Globus pallidus (tissue), 1 donor: ENCODE data around the gene INF2.
"Not testable (repeated sequence)": the region's sequence is repeated elsewhere in the genome, so short reads cannot be mapped to it uniquely, and the experiment has no call there.

Experiments
- DNase-seq: peaks from one replicate; pipeline ENCODE4 v3.0.0-alpha.2; 2015; ENCODE audit warnings: low spot score

INF2 gene

DNA sequence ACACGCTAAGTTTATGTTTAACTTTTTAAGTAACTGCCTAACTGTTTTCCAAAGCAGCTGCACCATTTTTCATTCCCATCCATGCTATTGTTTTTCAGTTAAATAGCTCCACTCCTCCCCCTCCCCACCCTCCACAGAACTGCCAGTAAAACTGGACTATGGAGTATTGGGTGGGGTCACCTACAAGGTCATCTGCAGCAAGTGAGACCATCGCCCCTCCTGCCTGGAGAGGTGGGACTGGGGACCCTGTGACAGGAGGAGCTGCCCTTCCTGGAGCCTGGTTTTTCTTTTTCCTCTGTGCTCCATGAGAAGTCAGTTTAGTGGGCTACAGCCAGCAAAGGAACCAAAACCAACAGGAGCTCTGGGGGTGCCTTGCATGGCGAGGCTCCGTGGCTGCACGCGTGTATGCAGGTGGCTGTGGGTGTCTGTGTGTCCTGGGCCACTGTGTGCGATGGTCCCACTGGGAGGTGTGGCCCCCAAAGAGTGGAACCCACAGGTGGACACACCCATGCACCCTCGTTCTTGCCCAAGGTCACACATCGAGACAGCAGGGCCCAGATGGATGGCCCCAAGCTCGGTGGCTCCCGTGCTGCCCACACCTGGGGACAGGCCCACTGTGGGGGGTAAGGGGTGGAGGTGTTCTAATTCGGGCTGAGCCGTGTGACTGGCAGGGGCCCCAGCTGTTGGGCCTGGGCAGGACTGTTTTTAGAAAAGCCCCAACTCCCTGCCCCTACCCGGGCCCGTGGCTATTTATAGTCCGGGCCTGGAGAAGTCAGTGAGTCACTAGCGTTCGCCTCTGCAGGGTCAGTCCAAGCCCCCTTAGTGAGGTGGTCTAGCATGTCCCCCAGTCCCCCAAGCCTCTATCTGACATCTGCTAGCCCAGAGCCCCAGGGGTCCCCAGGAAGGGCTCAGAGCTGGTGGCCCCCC is 32.4 kb downstream of the INF2 start:
- DNase-seq = no peak

DNA sequence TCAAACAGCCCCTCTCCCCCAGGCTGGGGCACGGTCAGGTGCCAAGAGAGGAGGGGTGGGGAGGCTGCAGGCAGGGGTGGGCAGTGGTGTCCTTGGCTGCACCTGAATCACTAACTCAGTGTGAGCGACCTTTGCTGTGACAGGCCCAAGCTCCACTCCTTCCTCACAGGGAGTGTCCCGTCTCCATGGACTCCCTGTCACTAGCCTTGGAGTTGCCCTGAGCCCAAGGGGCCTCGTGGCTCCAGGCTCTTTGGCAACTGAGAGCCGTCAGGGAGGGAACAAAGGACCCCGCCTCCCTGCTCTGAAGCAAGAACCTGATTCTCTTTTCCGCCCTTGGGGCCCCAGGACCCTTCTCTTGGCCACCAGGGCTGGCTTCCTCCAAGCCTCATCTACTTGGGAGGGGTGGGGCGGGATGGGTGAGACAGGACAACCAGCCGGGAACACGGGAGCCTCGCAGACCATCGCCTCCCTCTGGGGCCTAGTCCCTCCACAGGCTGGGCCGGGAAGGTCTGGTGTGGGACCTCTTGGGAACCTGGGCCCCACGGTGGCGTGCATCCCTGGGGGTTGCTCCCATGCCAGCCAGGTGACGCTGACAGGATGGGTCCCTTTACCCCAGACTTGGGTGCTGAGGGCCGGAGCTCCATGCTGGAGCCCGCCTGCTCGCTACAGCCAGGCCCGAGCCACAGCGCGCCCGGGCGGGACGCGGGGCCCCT is 33.7 kb downstream of the INF2 start:
- DNase-seq = no peak

DNA sequence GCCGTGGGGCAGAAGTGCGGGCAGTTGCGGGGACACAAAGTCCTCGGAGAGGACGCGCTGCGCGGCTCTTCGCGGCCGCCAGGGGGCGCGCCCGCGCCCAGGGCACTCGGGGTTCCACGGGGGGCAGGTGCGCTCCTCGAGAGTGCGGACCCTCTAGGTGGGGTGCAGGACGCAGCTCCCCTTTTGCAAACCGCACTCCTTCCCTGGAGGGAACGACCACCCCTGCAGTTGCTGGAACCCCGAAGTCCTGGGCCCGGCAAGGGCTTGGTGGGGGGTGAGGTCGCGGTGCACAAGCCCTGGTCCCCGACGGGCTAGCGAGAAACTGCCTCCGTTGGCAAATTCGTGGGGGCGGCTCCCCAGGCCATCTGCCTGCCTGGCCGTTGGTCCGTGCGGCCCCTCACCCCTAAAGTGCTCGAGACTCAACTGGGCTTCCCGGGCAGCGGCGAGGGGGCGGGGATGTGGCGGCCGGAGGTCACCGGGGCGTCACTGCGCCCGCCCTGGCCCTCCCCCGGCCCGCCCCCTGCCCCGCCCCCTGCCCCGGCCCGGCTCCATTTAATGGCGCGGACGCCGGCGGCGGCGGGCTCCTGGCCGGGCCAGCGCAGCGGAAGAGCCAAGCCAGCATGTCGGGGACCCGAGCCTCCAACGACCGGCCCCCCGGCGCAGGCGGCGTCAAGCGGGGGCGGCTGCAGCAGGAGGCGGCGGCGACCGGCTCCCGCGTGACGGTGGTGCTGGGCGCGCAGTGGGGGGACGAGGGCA is 34.4 kb downstream of the INF2 start, which contains the start of gene ADSS1:
ADSS1 (plus strand) TSS at position 579 of the 756 bp plus-strand sequence; CDS start at position 621, 42 bp downstream.
- DNase-seq = peak; percentile 78

DNA sequence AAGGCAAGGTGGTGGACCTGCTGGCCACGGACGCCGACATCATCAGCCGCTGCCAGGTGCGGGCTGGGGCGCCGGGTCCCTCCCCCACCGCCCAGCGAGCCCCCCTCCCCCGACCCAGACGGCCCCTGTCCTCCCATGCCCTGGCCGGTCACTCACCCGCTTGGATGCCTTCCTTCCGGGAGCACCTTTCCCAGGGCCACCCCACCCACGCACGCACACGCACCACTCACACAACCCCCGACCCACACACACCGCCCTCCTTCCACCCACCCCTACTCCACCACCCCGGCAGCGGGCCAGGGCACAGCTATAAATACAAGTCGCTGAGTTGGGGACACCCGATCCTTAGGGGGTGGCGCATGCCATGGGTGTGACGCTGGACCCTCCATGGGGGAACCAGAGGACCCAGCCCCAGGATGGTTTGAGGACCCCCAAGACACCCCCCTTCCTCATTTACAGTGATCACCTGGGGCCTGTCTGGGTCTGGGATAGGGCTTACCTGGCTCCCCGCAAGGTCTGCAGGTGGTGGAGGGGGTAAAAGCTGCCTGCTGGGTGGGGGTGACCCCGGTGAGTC is 35.1 kb downstream of the INF2 start:
- no peak for DNase-seq

DNA sequence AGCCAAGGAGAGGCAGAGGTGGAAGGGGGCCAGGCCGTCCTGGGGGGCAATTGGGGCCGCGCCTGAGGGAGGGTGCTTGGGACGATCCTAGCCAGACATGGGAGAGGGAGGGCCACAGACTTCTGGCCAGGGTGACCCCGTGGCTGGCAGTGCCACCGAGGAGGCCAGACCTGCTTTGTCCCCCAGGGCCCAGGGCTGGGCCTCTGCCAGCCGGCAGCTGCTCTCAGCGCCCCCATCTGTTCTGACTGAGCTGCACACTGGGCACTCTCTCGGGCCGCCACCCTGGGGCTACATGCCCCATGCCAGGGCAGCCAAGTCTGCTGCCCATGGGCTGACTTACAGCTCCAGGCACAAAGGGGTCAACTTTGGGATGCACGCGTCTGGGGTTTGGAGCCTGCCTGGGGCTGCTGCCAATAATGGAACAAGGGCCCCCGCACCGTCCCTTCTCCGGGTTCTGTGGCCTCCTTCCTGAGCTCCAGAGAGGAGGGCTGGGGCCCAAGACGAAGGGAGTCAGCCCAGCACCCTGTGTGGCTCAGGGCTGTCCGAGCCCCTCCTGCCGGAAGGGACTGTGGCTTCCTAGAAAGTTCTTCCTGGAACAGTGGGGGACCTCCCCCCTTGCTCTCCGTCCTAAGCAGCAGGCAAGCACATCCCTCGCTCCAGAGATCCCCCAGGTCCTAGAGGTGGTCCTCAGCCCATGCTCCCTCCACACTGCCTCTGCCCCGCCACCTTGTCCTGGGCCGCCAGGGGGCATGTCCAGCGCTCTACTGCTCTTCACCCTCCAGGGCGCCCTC is 35.8 kb downstream of the INF2 start:
- DNase-seq = peak; percentile 68

DNA sequence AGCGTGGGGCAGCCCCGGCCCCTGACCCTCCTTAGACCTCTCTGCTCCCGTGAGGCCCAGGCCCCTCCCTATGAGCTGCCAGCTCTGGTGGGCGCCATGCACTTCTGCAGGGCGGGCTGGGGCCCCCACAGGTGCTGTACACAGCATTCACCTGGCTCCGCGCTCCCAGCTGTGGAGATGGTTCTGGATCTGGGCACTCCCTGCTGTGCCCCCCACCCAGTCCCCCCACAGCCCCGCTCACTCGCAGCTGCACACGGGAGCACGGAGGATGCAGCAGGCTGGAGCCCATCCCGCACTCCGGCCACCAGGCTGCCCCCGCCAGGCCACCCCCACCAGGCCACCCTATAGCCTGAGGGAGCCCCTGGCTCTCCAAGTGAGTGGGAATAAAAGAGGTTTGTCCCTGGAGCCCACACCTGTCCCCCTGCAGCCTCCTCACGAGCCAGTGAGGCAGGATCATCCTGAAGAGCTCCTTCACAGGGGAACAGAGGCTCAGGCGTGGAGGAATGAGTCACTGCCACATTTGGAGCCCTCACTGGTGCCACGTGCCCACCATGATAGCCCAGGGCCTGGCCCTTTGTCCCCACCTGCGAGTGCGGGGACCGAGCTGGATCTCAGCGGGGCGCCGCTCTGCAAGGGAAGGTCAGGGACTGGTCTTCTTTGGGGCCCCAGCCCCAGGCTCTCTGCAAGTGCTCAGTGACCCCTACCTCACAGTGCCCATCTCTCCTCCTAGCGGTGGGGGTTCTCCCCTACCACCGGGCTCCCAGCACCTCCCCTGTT is 36.5 kb downstream of the INF2 start:
- no peak for DNase-seq

DNA sequence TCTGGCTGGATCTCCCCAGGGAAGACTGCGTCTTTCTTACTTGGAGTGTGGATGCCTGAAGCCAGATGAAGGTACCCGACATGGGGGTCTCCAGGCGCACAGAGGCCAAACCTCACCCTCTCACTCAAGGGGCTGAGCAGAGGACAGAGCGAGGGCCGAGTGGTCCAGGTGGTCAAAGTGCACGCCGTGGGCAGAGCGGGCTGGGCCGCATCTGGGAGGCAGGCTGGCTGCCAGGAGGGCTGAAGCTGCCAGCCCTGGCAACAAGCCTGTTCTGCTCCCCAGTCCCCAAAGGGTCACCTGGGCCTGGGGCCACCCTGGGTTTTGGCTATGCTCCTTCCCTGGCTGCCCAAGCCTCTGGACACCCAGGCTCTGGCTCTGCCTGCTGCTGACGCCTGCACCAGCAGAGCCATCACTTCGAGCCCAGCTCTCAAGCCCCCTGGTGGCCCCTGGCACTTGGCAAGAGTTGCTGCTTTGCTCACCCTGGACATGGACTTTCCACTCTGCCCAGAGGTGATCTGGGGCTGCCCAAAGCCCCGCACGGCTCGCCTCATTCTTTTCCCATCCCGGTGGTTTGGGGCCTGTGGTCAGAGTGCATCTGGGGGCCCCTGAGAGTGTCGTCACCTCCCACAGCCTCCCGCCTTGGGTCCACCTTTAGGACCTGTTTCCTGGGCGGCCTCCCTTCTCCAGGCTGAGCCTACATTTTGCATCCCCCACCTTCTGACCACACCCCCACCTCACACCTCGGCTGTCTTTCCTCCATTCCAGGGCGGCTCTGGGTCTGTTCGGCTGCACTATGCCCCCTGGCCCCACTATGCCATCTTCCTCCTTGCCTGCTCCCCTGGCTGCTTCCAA is 37.4 kb downstream of the INF2 start:
- DNase-seq = no peak

DNA sequence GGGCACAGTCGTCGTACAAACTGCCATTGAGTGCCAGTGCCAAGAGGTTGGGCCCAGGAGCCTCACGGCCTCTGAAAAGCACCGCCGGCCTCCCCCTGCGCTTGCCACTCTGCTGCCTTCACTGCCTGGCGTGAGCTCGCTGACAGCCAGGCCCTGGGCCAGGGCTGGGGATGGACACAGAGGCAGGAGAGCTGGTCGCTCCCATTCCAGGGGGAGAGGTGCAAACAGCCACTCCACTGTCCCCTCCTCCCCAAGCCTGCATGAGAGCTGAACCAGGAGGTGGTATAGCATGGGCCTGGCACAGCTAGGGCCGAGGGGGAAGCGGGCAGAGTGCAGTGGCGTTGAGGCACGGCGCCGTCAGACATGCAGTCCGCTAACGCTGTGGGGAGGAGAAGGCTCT is 39.2 kb downstream of the INF2 start:
- DNase-seq = no peak

DNA sequence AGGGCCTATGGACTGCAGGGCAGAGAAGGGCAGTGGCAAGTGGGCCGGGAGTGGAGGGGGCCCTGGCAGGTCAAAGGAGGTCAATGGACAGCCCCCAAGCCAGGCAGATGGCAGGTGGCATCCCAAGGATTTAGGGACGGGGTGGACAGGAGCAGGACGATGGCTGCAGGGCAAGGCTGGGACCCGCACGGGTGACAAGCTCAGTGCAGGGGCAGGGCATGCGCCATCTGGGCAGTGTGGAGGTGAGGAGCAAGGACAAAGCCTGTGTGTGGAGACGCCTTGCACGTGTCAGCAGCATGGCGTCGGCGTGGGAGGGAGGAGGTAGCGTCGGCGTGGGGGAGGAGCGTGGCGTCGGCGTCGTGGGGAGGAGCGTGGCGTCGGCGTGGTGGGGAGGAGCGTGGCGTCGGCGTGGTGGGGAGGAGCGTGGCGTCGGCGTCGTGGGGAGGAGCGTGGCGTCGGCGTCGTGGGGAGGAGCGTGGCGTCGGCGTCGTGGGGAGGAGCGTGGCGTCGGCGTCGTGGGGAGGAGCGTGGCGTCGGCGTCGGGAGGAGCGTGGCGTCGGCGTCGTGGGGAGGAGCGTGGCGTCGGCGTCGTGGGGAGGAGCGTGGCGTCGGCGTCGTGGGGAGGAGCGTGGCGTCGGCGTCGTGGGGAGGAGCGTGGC is 39.9 kb downstream of the INF2 start:
- DNase-seq = not testable (repeated sequence)

DNA sequence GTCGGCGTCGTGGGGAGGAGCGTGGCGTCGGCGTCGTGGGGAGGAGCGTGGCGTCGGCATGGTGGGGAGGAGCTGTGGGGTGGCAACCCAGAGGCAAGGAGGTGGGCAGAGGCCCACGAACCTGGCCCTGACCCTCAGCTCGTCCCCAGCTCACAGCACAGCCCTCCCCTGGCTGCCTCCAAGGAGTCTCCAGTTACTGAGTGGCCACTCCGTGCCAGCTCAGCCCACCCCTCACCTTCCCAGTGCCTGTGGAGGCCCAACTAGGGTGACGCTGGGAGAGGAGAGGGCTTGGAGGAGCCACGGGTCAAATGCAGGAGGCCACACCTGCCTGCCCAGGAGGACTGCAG is 40.4 kb downstream of the INF2 start:
- DNase-seq = no peak

DNA sequence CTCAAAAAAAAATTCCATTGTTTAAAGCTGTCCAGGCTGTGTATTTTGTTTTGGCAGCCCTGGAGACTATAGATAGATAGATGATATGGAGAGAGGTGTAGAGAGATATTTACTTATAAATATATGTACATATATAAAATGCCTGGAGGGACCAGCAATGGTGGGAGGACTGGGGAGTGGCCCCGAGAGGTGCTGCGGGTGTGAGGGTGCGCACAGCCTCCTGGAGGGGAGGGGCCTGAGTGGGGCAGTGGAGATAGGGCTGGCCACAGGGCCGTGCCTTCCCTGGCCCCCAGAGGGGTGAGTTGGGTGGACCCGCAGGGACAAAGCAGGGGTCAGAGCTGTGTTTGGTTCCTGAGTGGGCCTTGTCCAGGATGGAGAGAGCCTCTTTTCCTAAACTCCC is 41.1 kb downstream of the INF2 start:
- no peak for DNase-seq

DNA sequence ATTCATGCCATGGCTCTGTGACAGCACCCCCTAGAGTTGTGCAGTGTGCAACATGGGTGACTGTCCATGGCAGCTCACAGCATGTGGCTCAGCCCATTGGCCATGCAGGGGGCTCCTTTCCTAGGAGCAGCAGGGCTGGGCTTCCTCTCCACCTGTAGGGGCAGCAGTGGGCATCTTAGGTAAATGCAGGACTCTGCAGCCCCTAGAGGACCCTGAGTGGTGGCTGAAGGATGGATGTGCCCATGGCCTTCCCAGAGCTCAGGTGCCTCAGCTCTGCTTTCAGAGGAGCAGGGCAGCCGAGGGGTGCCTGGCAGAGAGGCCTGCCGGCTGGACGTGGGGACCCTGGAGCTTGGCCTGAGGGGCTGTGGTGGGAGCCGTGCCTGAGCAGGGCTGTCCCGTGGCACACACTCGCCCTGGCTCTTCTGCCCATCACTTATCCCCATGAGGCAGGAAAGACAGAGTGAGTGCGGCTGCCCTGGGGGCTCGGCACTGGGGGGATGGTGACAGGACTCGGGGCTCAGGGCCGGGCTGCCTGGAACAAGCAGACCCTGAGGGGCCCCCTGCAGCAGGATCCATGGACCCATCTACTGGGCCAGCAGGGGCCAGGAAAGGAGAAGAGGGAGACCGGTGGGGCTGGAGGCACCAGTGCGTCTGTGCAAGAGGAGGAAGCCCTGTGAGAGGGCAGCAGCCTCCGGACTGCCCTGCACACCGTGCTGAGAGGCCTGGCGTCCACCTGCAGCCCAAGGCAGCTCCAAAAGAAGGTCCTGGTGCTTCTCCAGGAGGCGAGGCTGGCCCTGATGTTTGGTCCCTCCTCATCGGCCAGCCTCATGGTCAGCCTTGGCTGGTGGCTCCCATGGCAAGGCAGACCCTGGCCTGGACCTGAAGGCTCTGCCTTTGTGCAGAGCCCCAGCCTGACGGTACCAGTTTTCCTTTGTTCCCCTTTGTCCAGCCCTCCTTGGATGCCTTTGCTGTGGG is 42.2 kb downstream of the INF2 start:
- DNase-seq = no peak

DNA sequence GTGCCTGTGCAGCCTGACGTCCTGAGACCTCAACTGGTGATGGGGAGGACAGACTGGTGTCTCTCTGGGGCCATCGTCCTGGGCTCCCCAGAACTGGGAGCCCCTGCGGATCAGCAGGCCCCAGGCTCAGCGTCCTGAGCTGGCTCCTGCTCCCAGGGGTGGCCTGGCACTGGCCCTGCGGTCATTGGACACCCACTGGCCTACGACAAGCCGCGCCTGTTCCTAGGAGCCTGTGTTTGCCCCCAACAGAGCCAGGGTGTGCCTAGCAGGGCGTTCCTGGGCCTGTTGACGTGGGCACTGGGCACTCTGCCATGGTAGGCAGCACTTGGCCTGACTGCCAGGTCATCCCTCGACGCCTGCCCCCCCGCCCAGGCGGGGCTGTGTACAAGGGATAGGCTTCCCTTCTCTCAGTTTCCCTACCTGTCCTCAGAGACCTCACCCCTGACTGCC is 43.0 kb downstream of the INF2 start:
- no peak for DNase-seq

DNA sequence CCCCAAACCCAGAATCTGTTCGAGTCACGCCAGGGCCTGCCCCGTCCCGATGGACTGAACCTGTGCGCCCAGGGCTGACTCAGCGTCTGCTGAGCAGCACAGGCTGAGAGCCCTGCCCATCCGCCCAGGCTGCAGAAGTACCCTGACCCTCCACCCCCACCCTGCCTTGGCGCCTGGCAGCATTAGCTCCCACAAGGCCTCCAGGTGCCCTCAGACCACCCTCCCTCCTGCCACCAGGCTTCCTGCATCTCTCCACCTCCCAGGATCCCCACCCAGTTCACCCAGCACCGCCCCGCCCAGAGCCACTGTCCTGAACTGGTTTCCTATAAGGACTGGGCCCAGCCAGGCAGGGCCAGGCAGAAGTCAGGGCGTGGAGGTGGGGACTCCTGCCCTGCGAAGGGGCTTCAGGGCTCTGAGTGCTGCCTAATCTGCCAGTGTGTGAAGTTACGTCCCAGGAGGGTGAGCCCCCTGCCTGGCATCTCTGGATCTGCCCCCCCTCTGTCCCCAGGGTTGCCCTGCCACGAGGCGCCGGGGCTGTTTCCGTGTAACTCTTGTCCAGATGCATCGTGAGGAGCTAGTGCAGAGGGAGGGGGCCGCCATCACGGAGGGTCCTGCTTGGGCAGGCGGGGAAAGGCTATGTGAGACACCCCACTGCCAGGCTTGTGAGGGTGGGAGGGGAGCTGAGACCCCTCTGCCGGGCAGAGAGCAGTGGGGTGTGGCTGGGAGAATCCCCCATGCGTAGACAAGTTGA is 43.7 kb downstream of the INF2 start:
- DNase-seq = no peak

DNA sequence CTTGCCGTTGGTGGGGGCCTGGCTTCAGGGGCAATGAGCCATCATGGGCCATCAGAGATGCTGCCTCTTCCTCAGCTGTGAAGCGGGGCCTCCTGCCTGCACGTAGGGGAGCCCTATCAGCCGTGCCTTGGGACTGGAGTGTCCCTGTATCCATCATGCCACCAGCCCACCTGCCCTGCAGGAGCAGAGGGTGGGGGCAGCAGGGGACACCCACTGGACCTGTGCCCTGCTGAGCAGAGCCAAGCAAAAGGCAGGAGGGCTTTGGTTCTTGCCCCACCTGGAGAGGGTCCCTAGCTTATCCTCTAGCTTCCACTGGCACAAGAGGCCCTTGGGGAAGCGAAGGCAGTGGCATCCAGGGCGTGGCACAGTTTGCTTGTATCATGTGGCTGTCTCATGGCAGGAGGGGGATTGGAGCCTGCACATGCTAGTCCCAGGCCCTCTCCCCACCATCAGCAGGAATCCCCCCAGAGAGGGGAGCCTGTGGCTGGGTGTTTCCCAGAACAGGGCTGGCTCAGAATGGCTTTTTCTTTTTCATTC is 44.7 kb downstream of the INF2 start:
- DNase-seq = no peak

DNA sequence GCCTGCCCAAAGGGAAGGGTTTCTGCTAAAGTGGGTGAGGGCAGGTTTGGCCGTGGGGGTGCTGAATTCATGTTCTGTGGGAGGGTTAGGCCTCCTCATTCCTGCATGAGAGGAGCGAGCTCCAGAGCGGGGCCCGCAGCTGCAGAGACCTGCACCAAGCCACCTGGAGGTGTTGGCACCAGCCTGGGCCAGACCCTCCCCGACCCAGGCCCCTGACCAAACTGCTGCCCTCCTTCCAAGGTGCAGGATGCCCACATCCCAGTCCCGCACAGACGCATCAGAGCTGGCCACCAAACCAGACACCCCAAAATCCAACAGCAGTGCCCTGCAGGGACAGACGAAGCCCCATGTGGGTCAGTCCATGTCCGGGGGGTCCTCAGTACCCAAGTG is 45.2 kb downstream of the INF2 start:
- DNase-seq = no peak
